T-helper 1 cell (primary cell): Measurements from ENCODE around the gene SLFN12L.
A peak's percentile ranks its signal among the peaks of the same experiment; 100 is the strongest.

ENCODE experiments used
- DNase-seq, 5 donors: peaks; one replicate each; pipeline ENCODE4 v3.0.0-alpha.2; 2012 to 2020

The SLFN12L gene

DNA sequence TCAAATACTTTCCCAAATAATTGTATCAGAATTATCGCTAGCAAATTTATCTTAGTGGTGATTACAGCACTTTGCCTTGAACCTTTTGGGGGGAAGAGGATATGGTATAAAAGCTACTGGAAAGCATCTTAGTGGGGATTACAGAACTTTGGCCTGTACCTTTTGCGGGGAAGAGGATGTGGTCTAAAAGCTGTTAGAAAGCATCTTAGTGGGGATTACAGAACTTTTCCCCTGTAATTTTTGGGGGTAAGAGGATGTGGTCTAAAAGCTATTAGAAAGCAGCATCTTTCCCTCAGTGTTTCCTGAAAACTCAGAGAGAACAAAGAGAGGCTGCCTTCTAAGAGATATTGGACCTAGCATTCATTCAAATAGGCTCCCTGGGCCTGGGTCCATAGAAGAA lies 109.2 kb downstream of the SLFN12L start:
- DNase-seq = peak in 1 of 5 donors; percentile 8

DNA sequence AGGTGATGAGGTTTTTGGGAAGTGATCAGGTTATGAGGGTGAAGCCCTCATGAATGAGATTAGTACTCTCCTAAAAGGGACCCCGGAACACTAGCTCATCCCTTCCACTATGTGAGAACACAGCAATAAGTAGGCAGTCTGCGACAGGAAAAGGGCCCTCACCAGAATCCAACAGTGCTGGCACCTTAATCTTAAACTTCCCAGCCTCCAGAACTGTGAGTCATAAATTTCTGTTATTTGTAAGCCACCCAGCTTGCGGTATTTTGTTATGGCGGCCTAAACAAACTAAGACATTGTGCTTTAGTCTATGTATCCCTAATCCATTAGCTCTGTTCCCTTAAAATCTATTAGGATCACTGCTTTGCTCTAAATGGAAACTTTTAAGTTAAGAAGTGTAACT lies 113.7 kb downstream of the SLFN12L start:
- no peak for DNase-seq
